ENCODE results near the gene ZNF275.

DNA sequence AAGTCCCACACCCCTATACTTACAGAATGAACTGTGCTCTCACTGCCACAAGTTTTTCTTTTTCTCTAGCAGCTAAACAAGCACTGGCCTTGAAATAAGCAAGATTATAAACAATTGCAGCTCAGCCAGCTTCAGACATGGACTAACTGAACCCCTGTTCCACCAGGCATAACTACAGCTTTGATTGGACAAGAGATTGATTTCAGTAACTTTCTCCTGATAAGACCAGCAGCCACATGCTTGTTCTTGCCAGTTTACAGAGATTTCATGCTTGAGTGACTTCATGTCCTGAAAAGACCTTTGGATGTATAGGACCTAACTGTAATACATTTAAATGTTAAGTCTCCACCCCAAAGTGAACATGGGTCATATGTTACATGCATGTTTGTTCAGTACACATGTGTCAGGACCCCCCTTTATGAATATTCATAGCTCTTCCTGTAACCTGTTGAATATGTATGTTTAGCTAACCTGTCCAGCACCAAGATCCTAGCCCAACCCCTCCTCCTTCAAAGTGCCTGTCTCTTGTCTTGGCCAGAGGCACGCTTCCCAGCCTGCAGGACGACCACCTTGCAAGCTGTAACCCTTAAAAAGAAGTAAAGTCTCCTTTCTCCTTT is 27.9 kb downstream of the ZNF275 start:
- no peak for TF ChIP-seq CTCF (IDR thresholded peaks at IDR 0.05)
- TF ChIP-seq EZH2 (IDR thresholded peaks at IDR 0.05; ENCODE audit: borderline replicate concordance, insufficient read depth, low read depth, low read length, poor library complexity, severe bottlenecking), result no peak
